Activated CD8-positive, alpha-beta memory T cell treated with anti-CD3 and anti-CD28 coated beads for 36 hours (primary cell): ENCODE results near the gene TSHZ1. TPM values are rescaled to one million over a fixed set of nuclear protein-coding genes. Genes with fewer than 3 reads are reported as not detected.

Experiments used
- CTCF ChIA-PET: fragments of 350-600 bp; sonication (Branson Sonifier 250); formaldehyde crosslinking; loops from one replicate; lab custom pipeline; 2021; ENCODE audit warnings: antibody characterized with exemption; lab: Charles Lee
- POLR2A ChIA-PET: fragments of 350-600 bp; sonication (Branson Sonifier 250); formaldehyde crosslinking; loops from one replicate; lab custom pipeline; 2021; ENCODE audit warnings: antibody characterized with exemption; lab: Charles Lee
- total RNA-seq, 2 experiments: library from RNA; stranded (reverse); gene quantifications; one replicate each; pipeline ENCODE4 v1.2.3, GENCODE V29; 2021

Gene TSHZ1
- 10 to 100 TPM; 14.8 to 15.0 TPM for total RNA-seq

- ChIA-PET CTCF (interaction anchor here (0.6 kb wide), 1 partner anchor 872 kb away, joined by 4 read pairs; no protein-coding TSS in a partner anchor), POLR2A (interaction anchor here (0.6 to 0.8 kb wide), 6 partner anchors 11 to 614 kb away, joined by 3 to 13 read pairs (median 4); no protein-coding TSS in a partner anchor)
These were observed at the start of gene TSHZ1 for GRCh38 chr18:75210274-75211001. TSS of gene TSHZ1 (plus strand) at chr18:75210797. CDS start at chr18:75211877, 1,080 bp downstream.

- POLR2A ChIA-PET, result no interaction called here
These were observed 49.2 kb upstream of the TSHZ1 start for GRCh38 chr18:75161256-75162028.

GRCh38 chr18:75162467-75162866, 48.1 kb upstream of the TSHZ1 start:
- ChIA-PET POLR2A (no interaction called here), CTCF (no interaction called here)

More at GRCh38 chr18:75161256-75162028, 49.2 kb upstream of the TSHZ1 start:
- CTCF ChIA-PET, result no interaction called here

- ChIA-PET CTCF (no interaction called here), POLR2A (no interaction called here)
These were observed 47.6 kb upstream of the TSHZ1 start for GRCh38 chr18:75162978-75163377.

- ChIA-PET CTCF (no interaction called here), POLR2A (no interaction called here)
These were observed 46.9 kb upstream of the TSHZ1 start for GRCh38 chr18:75163736-75164135.

- POLR2A ChIA-PET, result no interaction called here
- CTCF ChIA-PET, result no interaction called here
These were observed 46.1 kb upstream of the TSHZ1 start for GRCh38 chr18:75164479-75164878.

- ChIA-PET CTCF (no interaction called here), POLR2A (no interaction called here)
These were observed 44.7 kb upstream of the TSHZ1 start for GRCh38 chr18:75165926-75166325.

GRCh38 chr18:75167137-75167536, 43.5 kb upstream of the TSHZ1 start:
- ChIA-PET CTCF (no interaction called here), POLR2A (no interaction called here)

- CTCF ChIA-PET, result no interaction called here
- POLR2A ChIA-PET, result no interaction called here
These were observed 42.6 kb upstream of the TSHZ1 start for GRCh38 chr18:75167759-75168618.

- CTCF ChIA-PET, result no interaction called here
- POLR2A ChIA-PET, result no interaction called here
These were observed 42.0 kb upstream of the TSHZ1 start for GRCh38 chr18:75168619-75169018.

GRCh38 chr18:75169411-75169810, 41.2 kb upstream of the TSHZ1 start:
- POLR2A ChIA-PET, result no interaction called here
- CTCF ChIA-PET, result no interaction called here

GRCh38 chr18:75170022-75170789, 40.4 kb upstream of the TSHZ1 start:
- CTCF ChIA-PET, result interaction anchor here (0.5 kb wide), 1 partner anchor 15 kb away, joined by 3 read pairs; no protein-coding TSS in a partner anchor
- POLR2A ChIA-PET, result no interaction called here

GRCh38 chr18:75170916-75171315, 39.7 kb upstream of the TSHZ1 start:
- ChIA-PET POLR2A (no interaction called here), CTCF (no interaction called here)

- POLR2A ChIA-PET, result no interaction called here
- CTCF ChIA-PET, result no interaction called here
These were observed 38.1 kb upstream of the TSHZ1 start for GRCh38 chr18:75172299-75173124.

GRCh38 chr18:75173125-75173432, 37.5 kb upstream of the TSHZ1 start:
- ChIA-PET POLR2A (no interaction called here), CTCF (interaction anchor here (0.6 kb wide), 1 partner anchor 49 kb away, joined by 3 read pairs; no protein-coding TSS in a partner anchor)

- POLR2A ChIA-PET, result no interaction called here
- CTCF ChIA-PET, result interaction anchor here (0.6 kb wide), 1 partner anchor 50 kb away, joined by 3 read pairs; no protein-coding TSS in a partner anchor
These were observed 36.9 kb upstream of the TSHZ1 start for GRCh38 chr18:75173738-75174137.

GRCh38 chr18:75176849-75177248, 33.7 kb upstream of the TSHZ1 start:
- POLR2A ChIA-PET, result no interaction called here

GRCh38 chr18:75178376-75178775, 32.2 kb upstream of the TSHZ1 start:
- CTCF ChIA-PET, result no interaction called here
- POLR2A ChIA-PET, result no interaction called here

More at GRCh38 chr18:75176849-75177248, 33.7 kb upstream of the TSHZ1 start:
- CTCF ChIA-PET, result no interaction called here
